ENCODE data around the gene MKX. TPM values are rescaled to one million over a fixed set of nuclear protein-coding genes. Genes with fewer than 3 reads are reported as not detected.

Gene MKX
- total RNA-seq, 1 donor from 2014 or later, result 0.42 TPM

- Mint-ChIP-seq H3K36me3 (ENCODE audit: unreplicated experiment) (no peaks in the 10 kb centered on the region), H3K4me1 (ENCODE audit: low read depth, unreplicated experiment) (peaks cover 6% of the 10 kb centered on the region), H3K9me3 (ENCODE audit: unreplicated experiment) (no peaks in the 10 kb centered on the region), H3K27ac (ENCODE audit: unreplicated experiment) (no peak overlapping the region), H3K4me3 (ENCODE audit: unreplicated experiment) (no peak overlapping the region), H3K27me3 (ENCODE audit: unreplicated experiment) (no peaks in the 10 kb centered on the region)
- no peak for TF ChIP-seq CTCF (IDR thresholded peaks at IDR 0.05; ENCODE audit: partially characterized antibody, unreplicated experiment)
- no peak for DNase-seq
These were observed 17.3 kb downstream of the MKX start for GRCh38 chr10:27728338-27728737.

- Mint-ChIP-seq H3K4me3 (ENCODE audit: unreplicated experiment) (no peak overlapping the region), H3K9me3 (ENCODE audit: unreplicated experiment) (no peaks in the 10 kb centered on the region), H3K27me3 (ENCODE audit: unreplicated experiment) (no peaks in the 10 kb centered on the region), H3K27ac (ENCODE audit: unreplicated experiment) (no peak overlapping the region), H3K36me3 (ENCODE audit: unreplicated experiment) (no peaks in the 10 kb centered on the region), H3K4me1 (ENCODE audit: low read depth, unreplicated experiment) (peaks cover 10% of the 10 kb centered on the region)
- TF ChIP-seq CTCF (IDR thresholded peaks at IDR 0.05; ENCODE audit: partially characterized antibody, unreplicated experiment), result no peak
- DNase-seq, result no peak
These were observed 21.3 kb downstream of the MKX start for GRCh38 chr10:27724287-27724686.

- Mint-ChIP-seq H3K36me3 (ENCODE audit: unreplicated experiment) (no peaks in the 10 kb centered on the region), H3K9me3 (ENCODE audit: unreplicated experiment) (peaks cover 3% of the 10 kb centered on the region), H3K27me3 (ENCODE audit: unreplicated experiment) (no peaks in the 10 kb centered on the region), H3K4me1 (ENCODE audit: low read depth, unreplicated experiment) (peaks cover 14% of the 10 kb centered on the region), H3K4me3 (ENCODE audit: unreplicated experiment) (no peak overlapping the region), H3K27ac (ENCODE audit: unreplicated experiment) (no peak overlapping the region)
- TF ChIP-seq CTCF (IDR thresholded peaks at IDR 0.05; ENCODE audit: partially characterized antibody, unreplicated experiment), result no peak
- DNase-seq, result no peak
These were observed 22.2 kb downstream of the MKX start for GRCh38 chr10:27723436-27723835.

GRCh38 chr10:27720529-27720928 is 25.1 kb downstream of the MKX start:
- DNase-seq, result no peak
- H3K9me3 Mint-ChIP-seq (ENCODE audit: unreplicated experiment), result peaks cover 3% of the 10 kb centered on the region
- TF ChIP-seq CTCF (IDR thresholded peaks at IDR 0.05; ENCODE audit: partially characterized antibody, unreplicated experiment), result no peak
- peaks cover 29% of the 10 kb centered on the region for H3K4me1 Mint-ChIP-seq (ENCODE audit: low read depth, unreplicated experiment)
- no peak overlapping the region for H3K4me3 Mint-ChIP-seq (ENCODE audit: unreplicated experiment)
- no peak overlapping the region for H3K27ac Mint-ChIP-seq (ENCODE audit: unreplicated experiment)
- no peaks in the 10 kb centered on the region for H3K36me3 Mint-ChIP-seq (ENCODE audit: unreplicated experiment)
- no peaks in the 10 kb centered on the region for H3K27me3 Mint-ChIP-seq (ENCODE audit: unreplicated experiment)

GRCh38 chr10:27719052-27719451 is 26.6 kb downstream of the MKX start:
- Mint-ChIP-seq H3K4me3 (ENCODE audit: unreplicated experiment) (no peak overlapping the region), H3K4me1 (ENCODE audit: low read depth, unreplicated experiment) (peaks cover 41% of the 10 kb centered on the region), H3K9me3 (ENCODE audit: unreplicated experiment) (peaks cover 3% of the 10 kb centered on the region), H3K36me3 (ENCODE audit: unreplicated experiment) (no peaks in the 10 kb centered on the region), H3K27me3 (ENCODE audit: unreplicated experiment) (no peaks in the 10 kb centered on the region), H3K27ac (ENCODE audit: unreplicated experiment) (peak overlapping the region; percentile 80)
- no peak for DNase-seq
- TF ChIP-seq CTCF (IDR thresholded peaks at IDR 0.05; ENCODE audit: partially characterized antibody, unreplicated experiment), result no peak

Data from glutamatergic neuron (in vitro differentiated cells).